ENCODE data around the gene PRXL2A. TPM values are rescaled to one million over a fixed set of nuclear protein-coding genes. Genes with fewer than 3 reads are reported as not detected.

The PRXL2A gene
- total RNA-seq, 1 donor from 2014 or later, result 52.9 TPM

GRCh38 chr10:80411681-80412220 is 3.4 kb downstream of the PRXL2A start:
- no peak overlapping the region for H3K4me3 ChIP-seq
- H3K9me3 ChIP-seq, result no peaks in the 10 kb centered on the region
- no peak overlapping the region for H3K27ac ChIP-seq
- H3K36me3 ChIP-seq, result no peaks in the 10 kb centered on the region
- no peak for DNase-seq
- peaks cover 47% of the 10 kb centered on the region for H3K4me1 ChIP-seq
- no peak for ATAC-seq
- no peak for TF ChIP-seq CTCF (IDR thresholded peaks at IDR 0.05)
- intact Hi-C loops (cut with DNase I), result no loop called here
- H3K27me3 ChIP-seq, result no peaks in the 10 kb centered on the region

GRCh38 chr10:80412486-80412885 is 4.1 kb downstream of the PRXL2A start:
- Histone ChIP-seq H3K27ac (peak overlapping the region; percentile 51), H3K36me3 (no peaks in the 10 kb centered on the region), H3K27me3 (no peaks in the 10 kb centered on the region), H3K4me1 (peaks cover 45% of the 10 kb centered on the region), H3K9me3 (no peaks in the 10 kb centered on the region), H3K4me3 (no peak overlapping the region)
- intact Hi-C loops (cut with DNase I), result no loop called here
- TF ChIP-seq CTCF (IDR thresholded peaks at IDR 0.05), result no peak
- ATAC-seq (no peak), DNase-seq (no peak)

GRCh38 chr10:80413271-80413996 is 5.1 kb downstream of the PRXL2A start:
- Histone ChIP-seq H3K27ac (peak overlapping the region; percentile 51), H3K4me3 (no peak overlapping the region), H3K4me1 (peaks cover 39% of the 10 kb centered on the region), H3K36me3 (no peaks in the 10 kb centered on the region), H3K27me3 (no peaks in the 10 kb centered on the region), H3K9me3 (no peaks in the 10 kb centered on the region)
- intact Hi-C loops (cut with DNase I), result no loop called here
- TF ChIP-seq CTCF (IDR thresholded peaks at IDR 0.05), result no peak
- DNase-seq (no peak), ATAC-seq (peak; percentile 56)

GRCh38 chr10:80414142-80414895 is 6.0 kb downstream of the PRXL2A start:
- intact Hi-C loops (cut with DNase I), result no loop called here
- H3K4me3 ChIP-seq, result no peak overlapping the region
- DNase-seq (no peak), ATAC-seq (no peak)
- no peak overlapping the region for H3K27ac ChIP-seq
- no peak for TF ChIP-seq CTCF (IDR thresholded peaks at IDR 0.05)
- H3K4me1 ChIP-seq, result peaks cover 37% of the 10 kb centered on the region
- H3K9me3 ChIP-seq, result no peaks in the 10 kb centered on the region
- H3K36me3 ChIP-seq, result no peaks in the 10 kb centered on the region
- no peaks in the 10 kb centered on the region for H3K27me3 ChIP-seq

- peaks cover 4% of the 10 kb centered on the region for H3K36me3 ChIP-seq
- TF ChIP-seq CTCF (IDR thresholded peaks at IDR 0.05), result no peak
- intact Hi-C loops (cut with DNase I), result no loop called here
- no peak overlapping the region for H3K4me3 ChIP-seq
- peaks cover 22% of the 10 kb centered on the region for H3K4me1 ChIP-seq
- H3K27me3 ChIP-seq, result no peaks in the 10 kb centered on the region
- no peak for ATAC-seq
- DNase-seq, result no peak
- no peak overlapping the region for H3K27ac ChIP-seq
- no peaks in the 10 kb centered on the region for H3K9me3 ChIP-seq
These were observed 7.6 kb downstream of the PRXL2A start for GRCh38 chr10:80415734-80416478.
